Esophagus muscularis mucosa (tissue), 4 donors: ENCODE data around the gene UMODL1. TPM values are rescaled to one million over a fixed set of nuclear protein-coding genes. Genes with fewer than 3 reads are reported as not detected.

Source experiments
- DNase-seq: peaks from one replicate; pipeline ENCODE4 v3.0.0-alpha.2; 2017; ENCODE audit errors: extremely low spot score
- H3K27ac ChIP-seq, 4 donors: fragments of 200-600 bp; sonication (generic); replicated peaks in 1 of 4; 1 replicate in 3 of 4; 2 replicates in 1 of 4; pipeline ENCODE4 v1.5.1; 2016 to 2019; ENCODE audit warnings: mild to moderate bottlenecking in 1 of 4
- H3K27me3 ChIP-seq, 4 donors: fragments of 200-600 bp; sonication (generic); one replicate each; pipeline versions ENCODE4 v1.5.1 to v1.6.0; 2016 to 2019
- H3K36me3 ChIP-seq, 4 donors: fragments of 200-600 bp; sonication (generic); one replicate each; pipeline ENCODE4 v1.5.1; 2016 to 2019
- H3K4me1 ChIP-seq, 4 donors: fragments of 200-600 bp; sonication (generic); one replicate each; pipeline ENCODE4 v1.5.1; 2016 to 2019
- H3K4me3 ChIP-seq, 4 donors: fragments of 200-600 bp; sonication (generic); 1 replicate in 2 of 4; 2 replicates in 2 of 4; pipeline ENCODE4 v1.5.1; 2016 to 2019; ENCODE audit warnings: mild to moderate bottlenecking in 4 of 4, moderate library complexity in 1 of 4
- H3K9me3 ChIP-seq, 4 donors: fragments of 200-600 bp; sonication (generic); 1 replicate in 3 of 4; 2 replicates in 1 of 4; pipeline ENCODE4 v1.5.1; 2016 to 2019
- CTCF ChIP-seq, 3 experiments: fragments of 200-600 bp in 2 of 3; fragments of 450-650 bp in 1 of 3; sonication (generic) in 2 of 3; IDR thresholded peaks; one replicate each; pipeline ENCODE4 v1.5.1; 2017 to 2019; ENCODE audit warnings: antibody characterized with exemption in 3 of 3, mild to moderate bottlenecking in 2 of 3, moderate library complexity in 1 of 3
- EP300 ChIP-seq: sonication (generic); formaldehyde crosslinking; IDR thresholded peaks from one replicate; pipeline ENCODE4 v1.6.1; 2017; ENCODE audit warnings: antibody characterized with exemption
- POLR2A ChIP-seq: fragments of 450-650 bp; IDR thresholded peaks from one replicate; pipeline ENCODE4 v1.6.1; 2017; ENCODE audit warnings: antibody characterized with exemption, moderate library complexity, mild to moderate bottlenecking, low read depth
- POLR2AphosphoS5 ChIP-seq, 2 donors: sonication (generic); formaldehyde crosslinking; IDR thresholded peaks; one replicate each; pipeline ENCODE4 v1.6.1; 2017; ENCODE audit warnings: antibody characterized with exemption in 2 of 2
- WGBS: methylation state at CpG from one replicate; pipeline ENCODE4 v1.1.5; 2018; 5-methylcytosine and 5-hydroxymethylcytosine counted together
- intact Hi-C: fragments of 100-400 bp; cut with DNase I; formaldehyde crosslinking; loops from one replicate; pipeline ENCODE4 v1.15.1; 2023
- total RNA-seq, 4 donors: library from RNA; depleted of rRNA; stranded (reverse); fragments of >200 nt; gene quantifications; one replicate each; pipeline versions ENCODE4 v1.1.0 to v1.2.1, GENCODE V29; 2016

Gene UMODL1
- total RNA-seq, 4 donors from 2014 or later: 0.13 TPM; not detected in 3

GRCh38 chr21:42061986-42062235 lies 9.2 kb upstream of the UMODL1 start:
- 68% methylated on average over 6 of the region's 6 CpGs for WGBS
- TF ChIP-seq CTCF (IDR thresholded peaks at IDR 0.05) (no peak), POLR2A (no peak), POLR2AphosphoS5 (IDR thresholded peaks at IDR 0.05) (no peak)
- H3K27ac ChIP-seq: no peak overlapping the region
- H3K9me3 ChIP-seq: no peaks in the 10 kb centered on the region
- H3K36me3 ChIP-seq: no peaks in the 10 kb centered on the region
- peaks cover 0 to 53% (median 0%) of the 10 kb centered on the region in 4 donors for H3K27me3 ChIP-seq
- H3K4me3 ChIP-seq: no peak overlapping the region
- no peak for DNase-seq
- peaks cover 0 to 10% (median 8%) of the 10 kb centered on the region in 4 donors for H3K4me1 ChIP-seq
- intact Hi-C loops: no loop called here

GRCh38 chr21:42062236-42063022 lies 8.7 kb upstream of the UMODL1 start:
- intact Hi-C loops: no loop called here
- TF ChIP-seq POLR2A (no peak), EP300 (no peak), POLR2AphosphoS5 (IDR thresholded peaks at IDR 0.05) (no peak), CTCF (IDR thresholded peaks at IDR 0.05) (no peak)
- Histone ChIP-seq H3K9me3 (no peaks in the 10 kb centered on the region), H3K4me1 (peaks cover 0 to 10% (median 8%) of the 10 kb centered on the region in 4 donors), H3K36me3 (no peaks in the 10 kb centered on the region), H3K4me3 (no peak overlapping the region), H3K27me3 (peaks cover 0 to 58% (median 0%) of the 10 kb centered on the region in 4 donors), H3K27ac (no peak overlapping the region)
- DNase-seq: no peak
- 53% methylated on average over 31 of the region's 31 CpGs for WGBS

DNA sequence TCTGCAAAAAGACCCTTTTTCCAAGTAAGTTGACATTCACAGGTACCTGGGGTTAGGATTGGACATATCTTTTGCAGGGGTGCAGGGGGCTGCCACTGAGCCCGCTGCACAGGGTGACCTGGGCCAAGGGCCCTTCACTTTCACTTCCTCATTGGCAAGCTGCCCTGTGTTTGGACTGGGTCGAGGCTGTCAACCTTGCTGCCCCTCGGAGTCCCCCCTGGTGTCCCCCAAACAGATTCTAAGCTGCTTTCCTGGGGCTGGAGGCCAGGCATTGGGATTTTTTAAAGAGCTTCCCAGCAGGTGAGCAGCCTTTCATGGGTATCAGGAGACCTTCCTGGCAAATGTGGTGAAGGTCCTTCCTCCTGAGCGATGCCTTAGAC lies 7.9 kb upstream of the UMODL1 start:
- Histone ChIP-seq H3K4me1 (peaks cover 0 to 10% (median 8%) of the 10 kb centered on the region in 4 donors), H3K4me3 (no peak overlapping the region), H3K9me3 (no peaks in the 10 kb centered on the region), H3K27ac (no peak overlapping the region), H3K27me3 (peaks cover 0 to 66% (median 0%) of the 10 kb centered on the region in 4 donors), H3K36me3 (no peaks in the 10 kb centered on the region)
- WGBS: 38% methylated on average over 4 of the region's 4 CpGs
- intact Hi-C loops: no loop called here
- no peak for DNase-seq
- TF ChIP-seq POLR2A (no peak), POLR2AphosphoS5 (IDR thresholded peaks at IDR 0.05) (no peak)

DNA sequence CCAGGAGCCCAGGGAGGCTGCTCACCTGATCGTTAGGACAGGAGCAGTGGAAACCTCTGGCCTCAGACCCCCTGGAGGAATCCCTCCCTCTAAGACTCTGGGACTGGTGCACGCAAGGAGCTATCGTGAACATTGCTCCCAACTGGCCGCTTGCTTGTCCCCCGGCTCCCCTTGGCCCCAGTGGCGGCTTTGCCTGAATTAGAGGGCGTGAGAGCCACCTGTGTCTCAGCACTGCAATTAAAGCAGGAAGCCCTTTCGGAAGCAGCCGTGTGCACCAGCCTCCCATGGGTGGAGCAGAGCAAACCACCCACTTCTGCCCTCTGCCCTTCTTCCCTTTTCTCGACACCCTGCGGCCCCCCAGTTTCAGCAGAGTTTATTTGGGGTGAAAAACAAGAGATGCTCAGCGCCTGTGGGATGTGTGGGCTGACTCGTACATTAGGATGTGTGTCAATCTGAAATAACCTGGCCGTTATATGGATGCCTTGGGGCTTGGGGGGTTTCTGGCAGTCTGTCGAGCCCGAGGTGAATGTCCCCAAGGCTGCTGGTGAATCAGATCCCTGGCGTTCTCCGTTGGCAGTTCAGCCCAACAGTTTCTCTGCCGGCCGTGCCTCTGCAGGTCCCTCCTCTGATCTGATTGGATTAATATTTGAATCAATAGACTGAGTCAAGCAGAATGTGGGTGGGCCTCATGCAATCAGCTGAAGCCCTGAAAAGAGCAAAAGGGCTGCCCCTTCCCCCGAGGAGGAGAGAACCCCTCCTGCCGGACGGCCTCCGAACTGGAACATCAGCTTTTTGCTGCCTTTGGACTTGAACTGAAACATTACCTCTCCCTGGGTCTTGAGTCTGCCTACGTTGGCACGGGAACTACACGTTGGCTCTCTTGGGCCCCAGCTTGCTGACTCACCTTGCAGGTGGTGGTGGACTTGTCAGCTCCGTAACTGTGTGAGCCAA lies 7.3 kb upstream of the UMODL1 start:
- WGBS: 75% methylated on average over 25 of the region's 28 CpGs
- no peaks in the 10 kb centered on the region for H3K36me3 ChIP-seq
- H3K4me3 ChIP-seq: no peak overlapping the region
- H3K9me3 ChIP-seq: no peaks in the 10 kb centered on the region
- intact Hi-C loops: no loop called here
- H3K27ac ChIP-seq: no peak overlapping the region
- H3K27me3 ChIP-seq: peaks cover 0 to 69% (median 0%) of the 10 kb centered on the region in 4 donors
- TF ChIP-seq EP300 (no peak), CTCF (IDR thresholded peaks at IDR 0.05) (no peak), POLR2AphosphoS5 (IDR thresholded peaks at IDR 0.05) (no peak), POLR2A (no peak)
- H3K4me1 ChIP-seq: peaks cover 0 to 10% (median 8%) of the 10 kb centered on the region in 4 donors
- no peak for DNase-seq

GRCh38 chr21:42066521-42066920 lies 4.6 kb upstream of the UMODL1 start:
- H3K27ac ChIP-seq: no peak overlapping the region
- no peak for DNase-seq
- peaks cover 0 to 10% (median 7%) of the 10 kb centered on the region in 4 donors for H3K4me1 ChIP-seq
- H3K9me3 ChIP-seq: no peaks in the 10 kb centered on the region
- WGBS: 49% methylated on average over 3 of the region's 4 CpGs
- TF ChIP-seq CTCF (IDR thresholded peaks at IDR 0.05) (no peak), EP300 (no peak), POLR2A (no peak), POLR2AphosphoS5 (IDR thresholded peaks at IDR 0.05) (no peak)
- H3K36me3 ChIP-seq: no peaks in the 10 kb centered on the region
- intact Hi-C loops: no loop called here
- no peak overlapping the region for H3K4me3 ChIP-seq
- H3K27me3 ChIP-seq: peaks cover 0 to 59% (median 0%) of the 10 kb centered on the region in 4 donors
